Ovary (tissue), 3 donors: ENCODE results near the gene EFCAB5.
"Not testable (repeated sequence)": the region's sequence is repeated elsewhere in the genome, so short reads cannot be mapped to it uniquely, and the experiment has no call there.

ENCODE experiments used
- CTCF ChIP-seq, 3 donors: fragments of 450-650 bp in 2 of 3; fragments of 200-600 bp in 1 of 3; IDR thresholded peaks; one replicate each; pipeline versions ENCODE4 v1.5.1 to v1.8.0; 2016 to 2022; ENCODE audit warnings: antibody characterized with exemption in 3 of 3, mild to moderate bottlenecking in 1 of 3
- EP300 ChIP-seq: sonication (generic); formaldehyde crosslinking; IDR thresholded peaks from one replicate; pipeline ENCODE4 v1.6.1; 2017; ENCODE audit warnings: antibody characterized with exemption
- POLR2A ChIP-seq: fragments of 450-650 bp; IDR thresholded peaks from one replicate; pipeline ENCODE4 v1.6.1; 2017; ENCODE audit warnings: antibody characterized with exemption, mild to moderate bottlenecking, moderate library complexity
- donor health status: DM: no; HTN: no; CAD: no.

DNA sequence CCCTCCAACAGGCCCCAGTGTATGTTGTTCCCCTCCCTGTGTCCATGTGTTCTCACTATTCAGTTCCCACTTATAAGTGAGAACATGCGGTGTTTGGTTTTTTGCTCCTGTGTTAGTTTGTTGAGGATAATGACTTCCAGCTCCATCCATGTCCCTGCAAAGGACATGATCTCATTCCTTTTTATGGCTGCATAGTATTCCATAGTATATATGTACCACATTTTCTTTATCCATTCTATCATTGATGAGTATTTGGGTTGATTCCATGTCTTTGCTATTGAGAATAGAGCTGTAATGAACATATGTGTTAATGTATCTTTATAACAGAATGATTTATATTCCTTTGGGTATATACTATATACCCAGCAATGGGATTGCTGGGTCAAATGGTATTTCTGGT is 16.1 kb downstream of the EFCAB5 start:
- TF ChIP-seq CTCF (IDR thresholded peaks at IDR 0.05); EP300; POLR2A: not testable (repeated sequence)
